Measurements from ENCODE around the gene MMP17.

- TF ChIP-seq CTCF (conservative IDR thresholded peaks at IDR 0.05 in 1 of 2, IDR thresholded peaks at IDR 0.05 in 1 of 2; ENCODE audit: low read depth in 1 of 2, low read length in 2 of 2) (no peak), EZH2 (IDR thresholded peaks at IDR 0.05; ENCODE audit: low read length, missing control alignments) (no peak)
These were observed 54.8 kb downstream of the MMP17 start for GRCh38 chr12:131882804-131883520.

Data from fibroblast of lung (primary cell).